A549 (cell line): ENCODE measurements around the gene SH3PXD2B. TPM values are rescaled to one million over a fixed set of nuclear protein-coding genes. Genes with fewer than 3 reads are reported as not detected.
A peak's percentile ranks its signal among the peaks of the same experiment; 100 is the strongest.

ENCODE experiments used
- ATAC-seq, 2 experiments: fragments of 200-7000 bp in 1 of 2; fragments of >200 bp in 1 of 2; cut with Nextera tagmentation in 1 of 2; cut with Tn5 transposase in 1 of 2; 3 replicates each; pipeline versions ENCODE4 v1.8.0 to v1.9.1; 2018 to 2020; ENCODE audit warnings: mild to moderate bottlenecking in 1 of 2, moderate library complexity in 1 of 2
- CTCF ChIA-PET: fragments of 300-600 bp; sonication (Branson Sonifier 250); formaldehyde crosslinking; extraction: SDS; loops from one replicate; lab custom pipeline; 2021; ENCODE audit warnings: antibody characterized with exemption, inconsistent platforms; lab: Yijun Ruan, JAX
- POLR2A ChIA-PET: fragments of 350-600 bp; formaldehyde crosslinking; extraction: SDS; loops from one replicate; lab custom pipeline; 2021; ENCODE audit warnings: antibody characterized with exemption, inconsistent platforms; lab: Yijun Ruan, JAX
- DNase-seq, 2 experiments: peaks; one replicate each; pipeline versions ENCODE4 v3.0.0 to v3.0.0-alpha.2; 2011 to 2016; ENCODE audit warnings: low read depth in 1 of 2, low spot score in 1 of 2
- FAIRE-seq: peaks from 2 replicates; lab custom pipeline; 2011; peaks lifted over from hg19 to GRCh38; lab: Jason Lieb, UNC
- H3K27ac ChIP-seq, 2 experiments: fragments of >200 bp; sonication (Bioruptor Twin); formaldehyde crosslinking; 3 replicates each; pipeline ENCODE4 v1.5.1; 2016 to 2017
- H3K4me1 ChIP-seq: fragments of >200 bp; sonication (Bioruptor Twin); formaldehyde crosslinking; 3 replicates; pipeline ENCODE4 v1.6.1; 2016
- H3K4me2 ChIP-seq: fragments of >200 bp; sonication (Bioruptor Twin); formaldehyde crosslinking; 3 replicates; pipeline ENCODE4 v1.6.1; 2016
- H3K4me3 ChIP-seq: fragments of >200 bp; sonication (Bioruptor Twin); formaldehyde crosslinking; 3 replicates; pipeline ENCODE4 v1.5.1; 2016
- H3K9me3 ChIP-seq: fragments of >200 bp; sonication (Bioruptor Twin); formaldehyde crosslinking; 3 replicates; pipeline ENCODE4 v1.6.1; 2016
- CBX2 ChIP-seq: fragments of 200-600 bp; sonication (generic); IDR thresholded peaks from 2 replicates; pipeline ENCODE4 v1.6.1; 2016; ENCODE audit warnings: low read depth, mild to moderate bottlenecking, borderline replicate concordance
- CHD2 ChIP-seq: fragments of 150-350 bp; IDR thresholded peaks from 2 replicates; pipeline ENCODE4 v1.6.1; 2014; ENCODE audit warnings: low read length; ENCODE audit not compliant: partially characterized antibody
- CTCF ChIP-seq: fragments of >200 bp; sonication (Bioruptor Twin); formaldehyde crosslinking; IDR thresholded peaks from 3 replicates; pipeline ENCODE4 v1.5.1; 2016
- EHMT2 ChIP-seq: fragments of 200-600 bp; sonication (generic); IDR thresholded peaks from 2 replicates; pipeline ENCODE4 v1.6.1; 2016; ENCODE audit warnings: antibody characterized with exemption, low read depth, mild to moderate bottlenecking, moderate library complexity
- FOSB ChIP-seq: fragments of 250-450 bp; sonication (Bioruptor Pico); IDR thresholded peaks from 2 replicates; pipeline ENCODE4 v1.5.0; 2020; ENCODE audit warnings: mild to moderate bottlenecking, moderate library complexity
- FOSL2 ChIP-seq, 2 experiments: fragments of 450-650 bp in 1 of 2; fragments of >200 bp in 1 of 2; sonication (Bioruptor Twin) in 1 of 2; formaldehyde crosslinking; IDR thresholded peaks; 2 replicates each; pipeline versions ENCODE4 v1.5.0 to v1.6.1; 2016 to 2020; ENCODE audit warnings: mild to moderate bottlenecking in 1 of 2, moderate library complexity in 1 of 2
- GATA3 ChIP-seq: IDR thresholded peaks from 2 replicates; pipeline ENCODE4 v1.6.1; 2012; ENCODE audit warnings: borderline replicate concordance
- JUN ChIP-seq, 2 experiments: fragments of >200 bp; sonication (Bioruptor Twin); formaldehyde crosslinking; IDR thresholded peaks; 2 replicates in 1 of 2; 3 replicates in 1 of 2; pipeline ENCODE4 v1.6.1; 2016 to 2017
- MAFK ChIP-seq: fragments of 450-650 bp; IDR thresholded peaks from 2 replicates; pipeline ENCODE4 v1.6.1; 2014; ENCODE audit not compliant: partially characterized antibody
- MAX ChIP-seq: IDR thresholded peaks from 2 replicates; pipeline ENCODE4 v1.6.1; 2012
- NFE2L2 ChIP-seq: fragments of 150-350 bp; conservative IDR thresholded peaks from 2 replicates; pipeline ENCODE4 v1.6.1; 2014; ENCODE audit warnings: low read length
- NR3C1 ChIP-seq: fragments of >200 bp; sonication (Bioruptor Twin); formaldehyde crosslinking; IDR thresholded peaks from 3 replicates; pipeline ENCODE4 v1.6.1; 2017
- PHF8 ChIP-seq: fragments of 200-600 bp; sonication (generic); IDR thresholded peaks from 2 replicates; pipeline ENCODE4 v1.6.1; 2016; ENCODE audit warnings: low read depth, mild to moderate bottlenecking, antibody characterized with exemption, moderate library complexity, borderline replicate concordance
- POLR2AphosphoS2 ChIP-seq: conservative IDR thresholded peaks from 2 replicates; pipeline ENCODE4 v1.6.1; 2012; ENCODE audit warnings: low read length, improper control_type of control experiment, inconsistent platforms
- RAD21 ChIP-seq, 2 experiments: fragments of >200 bp in 1 of 2; sonication (Bioruptor Twin) in 1 of 2; formaldehyde crosslinking in 1 of 2; IDR thresholded peaks in 1 of 2; conservative IDR thresholded peaks in 1 of 2; 2 replicates in 1 of 2; 3 replicates in 1 of 2; pipeline ENCODE4 v1.6.1; 2012 to 2018; ENCODE audit warnings: inconsistent platforms in 1 of 2
- RARB ChIP-seq: fragments of 250-450 bp; sonication (Bioruptor Pico); IDR thresholded peaks from 2 replicates; pipeline ENCODE4 v1.8.0; 2021; ENCODE audit warnings: mild to moderate bottlenecking, moderate library complexity
- RCOR1 ChIP-seq: fragments of 150-350 bp; IDR thresholded peaks from 2 replicates; pipeline ENCODE4 v1.6.1; 2014; ENCODE audit warnings: antibody characterized with exemption, low read length, low read depth
- TFCP2L1 ChIP-seq: fragments of 250-450 bp; sonication (Bioruptor Pico); IDR thresholded peaks from 2 replicates; pipeline ENCODE4 v1.5.0; 2021; ENCODE audit warnings: mild to moderate bottlenecking
- TP53 ChIP-seq: fragments of 250-450 bp; sonication (Bioruptor Pico); IDR thresholded peaks from 2 replicates; pipeline ENCODE4 v1.5.0; 2021; ENCODE audit warnings: mild to moderate bottlenecking, moderate library complexity
- ZNF302 ChIP-seq: fragments of 250-450 bp; sonication (Bioruptor Pico); IDR thresholded peaks from 2 replicates; pipeline ENCODE4 v1.9.0; 2021; ENCODE audit warnings: inconsistent platforms, mild to moderate bottlenecking, moderate library complexity
- ZSCAN20 ChIP-seq: fragments of 250-450 bp; sonication (Bioruptor Pico); IDR thresholded peaks from 2 replicates; pipeline ENCODE4 v1.8.0; 2022; ENCODE audit warnings: mild to moderate bottlenecking, moderate library complexity
- WGBS: methylation state at CpG from one replicate; pipeline ENCODE4 v1.1.6; 2017; ENCODE audit errors: missing lambda C conversion rate; 5-methylcytosine and 5-hydroxymethylcytosine counted together
- polyA plus RNA-seq, 4 experiments: library from polyadenylated mRNA; depleted of rRNA in 3 of 4; stranded (reverse); fragments of >200 nt; fragmentation: RNase III in 1 of 4; extraction: RNeasy Plus Mini Kit Qiagen cat#74134 plus additional on column Dnase treatment in 1 of 4; gene quantifications; 2 replicates in 3 of 4; 3 replicates in 1 of 4; pipeline ENCODE4 v1.2.3, GENCODE V29; 2011 to 2017

SH3PXD2B gene
- polyA plus RNA-seq, 2 of the 4 experiments (the other 2 are of a cell fraction) = 15.1 to 15.5 TPM

GRCh38 chr5:172429201-172429940, 25.0 kb downstream of the SH3PXD2B start:
- POLR2A ChIA-PET = no interaction called here
- H3K4me2 ChIP-seq = no peak overlapping the region
- H3K4me3 ChIP-seq = no peak overlapping the region
- no peaks in the 10 kb centered on the region for H3K9me3 ChIP-seq
- ATAC-seq (peak in 1 of 2 experiments; percentile 49; a peak in 1 of 6 replicates), FAIRE-seq (no peak), DNase-seq (no peak)
- peak overlapping the region in 1 of 2 experiments; percentile 15; a peak in 1 of 6 replicates for H3K27ac ChIP-seq
- TF ChIP-seq TFCP2L1 (CRISPR knock-in tag) (no peak), TP53 (no peak), JUN (IDR thresholded peaks at IDR 0.05) (no peak), MAX (no peak), RAD21 (conservative IDR thresholded peaks at IDR 0.05 in 1 of 2, IDR thresholded peaks at IDR 0.05 in 1 of 2) (no peak), POLR2AphosphoS2 (no peak), CBX2 (no peak), FOSB (CRISPR knock-in tag) (no peak), PHF8 (no peak)
- CTCF ChIA-PET = interaction anchor here (1.6 to 5.1 kb wide), 2 partner anchors 14 to 22 kb away, joined by 3 to 35 read pairs; no protein-coding TSS in a partner anchor
- WGBS = 92% methylated on average over 8 of the region's 8 CpGs
- H3K4me1 ChIP-seq = 0 out of 3 replicates have a peak, but pooled peaks cover 6% of the 10 kb centered on the region

- WGBS = 86% methylated on average over 12 of the region's 12 CpGs
- CTCF ChIA-PET = interaction anchor here (5.1 kb wide), 1 partner anchor 22 kb away, joined by 35 read pairs; no protein-coding TSS in a partner anchor
These were observed 25.8 kb downstream of the SH3PXD2B start for GRCh38 chr5:172428224-172429166.

More at GRCh38 chr5:172428224-172429166, 25.8 kb downstream of the SH3PXD2B start:
- 0 out of 6 replicates have a peak overlapping the region, but pooled peaks of 1 of the 2 experiments have one; percentile 15 for H3K27ac ChIP-seq
- H3K4me3 ChIP-seq = no peak overlapping the region
- H3K4me2 ChIP-seq = no peak overlapping the region
- H3K9me3 ChIP-seq = no peaks in the 10 kb centered on the region
- POLR2A ChIA-PET = no interaction called here
- ATAC-seq = peak in 1 of 2 experiments; percentile 20; a peak in 1 of 6 replicates
- no peak for FAIRE-seq
- DNase-seq = no peak
- H3K4me1 ChIP-seq = 0 out of 3 replicates have a peak, but pooled peaks cover 6% of the 10 kb centered on the region
- TF ChIP-seq POLR2AphosphoS2 (no peak), CTCF (no peak), FOSL2 (IDR thresholded peaks at IDR 0.05) (no peak), FOSL2 (CRISPR knock-in tag; IDR thresholded peaks at IDR 0.05) (no peak), NR3C1 (no peak), EHMT2 (no peak), RCOR1 (no peak), NFE2L2 (no peak), GATA3 (no peak), RARB (CRISPR knock-in tag) (no peak), ZSCAN20 (no peak), CHD2 (no peak), ZNF302 (CRISPR knock-in tag) (no peak), RAD21 (conservative IDR thresholded peaks at IDR 0.05 in 1 of 2, IDR thresholded peaks at IDR 0.05 in 1 of 2) (no peak), MAFK (no peak)
